HepG2 (cell line): ENCODE data around the gene CLDND2. TPM values are rescaled to one million over a fixed set of nuclear protein-coding genes. Genes with fewer than 3 reads are reported as not detected.

Experiments used
- ATAC-seq: fragments of 200-7000 bp; cut with Tn5 transposase; 3 replicates; pipeline ENCODE4 v1.9.1; 2020; ENCODE audit warnings: mild to moderate bottlenecking, moderate library complexity
- BruUV-seq: library from RNA; stranded (reverse); fragments of 400-500 nt; replicated peaks from 2 replicates; lab custom pipeline; 2021; lab: Mats Ljungman, UMichigan
- CTCF ChIA-PET: fragments of 300-600 bp; formaldehyde crosslinking; extraction: SDS; loops from one replicate; lab custom pipeline; 2021; ENCODE audit warnings: low total read pairs, inconsistent platforms, low intra/inter-chr PET ratio; lab: Yijun Ruan, JAX
- POLR2A ChIA-PET: fragments of 350-600 bp; sonication (Branson Sonifier 250); formaldehyde crosslinking; loops from one replicate; lab custom pipeline; 2020; ENCODE audit warnings: antibody characterized with exemption, inconsistent platforms; lab: Yijun Ruan, JAX
- DNase-seq: peaks from one replicate; pipeline ENCODE4 v3.0.0-alpha.2; 2015; ENCODE audit warnings: low spot score
- FAIRE-seq: peaks from 3 replicates; lab custom pipeline; 2011; peaks lifted over from hg19 to GRCh38; lab: Jason Lieb, UNC
- H2AFZ ChIP-seq: one replicate; pipeline ENCODE4 v1.6.1; 2011; ENCODE audit warnings: low read length, inconsistent platforms
- H3K27ac ChIP-seq: fragments of 300-600 bp; 3 replicates; pipeline ENCODE4 v1.8.0; 2011; ENCODE audit warnings: mixed run types, mild to moderate bottlenecking, mixed read lengths, low read length, inconsistent platforms; ENCODE audit not compliant: insufficient read depth; ENCODE audit errors: extremely low read length
- H3K27me3 ChIP-seq, 2 experiments: fragments of 200-600 bp in 1 of 2; 2 replicates in 1 of 2; 3 replicates in 1 of 2; pipeline versions ENCODE4 v1.6.0 to v1.8.0; 2011; ENCODE audit warnings: low read length in 2 of 2, mild to moderate bottlenecking in 2 of 2, moderate library complexity in 2 of 2, inconsistent platforms in 1 of 2; ENCODE audit not compliant: insufficient read depth in 2 of 2, control insufficient read depth in 1 of 2
- H3K36me3 ChIP-seq, 2 experiments: fragments of 200-600 bp in 1 of 2; replicated peaks in 1 of 2; 2 replicates in 1 of 2; 3 replicates in 1 of 2; pipeline versions ENCODE4 v1.5.1 to v1.8.0; 2011; ENCODE audit warnings: low read length in 2 of 2, inconsistent platforms in 1 of 2; ENCODE audit not compliant: insufficient read depth in 2 of 2, control insufficient read depth in 1 of 2
- H3K4me1 ChIP-seq: 2 replicates; pipeline ENCODE4 v1.5.1; 2012; ENCODE audit warnings: low read length, inconsistent platforms; ENCODE audit not compliant: insufficient read depth
- H3K4me2 ChIP-seq: 2 replicates; pipeline ENCODE4 v1.6.0; 2011; ENCODE audit warnings: low read depth, low read length, inconsistent platforms
- H3K4me3 ChIP-seq, 3 experiments: fragments of 200-600 bp in 1 of 3; sonication (generic), shearing (Covaris generic) in 1 of 3; replicated peaks in 1 of 3; 2 replicates each; pipeline ENCODE4 v1.5.1; 2011 to 2016; ENCODE audit warnings: low read length in 3 of 3, inconsistent platforms in 2 of 3, low read depth in 2 of 3, mild to moderate bottlenecking in 2 of 3, control low read depth in 1 of 3, mixed read lengths in 1 of 3; ENCODE audit not compliant: insufficient read depth in 1 of 3
- H3K79me2 ChIP-seq: one replicate; pipeline ENCODE4 v1.6.1; 2011; ENCODE audit warnings: low read length, inconsistent platforms; ENCODE audit not compliant: insufficient read depth
- H3K9ac ChIP-seq: 2 replicates; pipeline ENCODE4 v1.6.0; 2011; ENCODE audit warnings: mild to moderate bottlenecking, low read depth, low read length, inconsistent platforms; ENCODE audit not compliant: insufficient read depth
- H3K9me3 ChIP-seq: 2 replicates; pipeline ENCODE4 v1.5.1; 2012; ENCODE audit warnings: mild to moderate bottlenecking, low read length
- H4K20me1 ChIP-seq: 2 replicates; pipeline ENCODE4 v1.6.0; 2011; ENCODE audit warnings: inconsistent platforms, mild to moderate bottlenecking, low read length, moderate library complexity; ENCODE audit not compliant: insufficient read depth
- ARID2 ChIP-seq: sonication (generic); formaldehyde crosslinking; IDR thresholded peaks from 2 replicates; pipeline ENCODE4 v1.8.1; 2022; ENCODE audit warnings: mild to moderate bottlenecking, missing genetic modification reagents, borderline replicate concordance
- BCL3 ChIP-seq: sonication (generic); formaldehyde crosslinking; IDR thresholded peaks from 2 replicates; pipeline ENCODE4 v1.5.1; 2020; ENCODE audit warnings: mild to moderate bottlenecking, missing genetic modification reagents, moderate library complexity
- CBX2 ChIP-seq, 2 experiments: fragments of 200-600 bp in 1 of 2; sonication (generic); formaldehyde crosslinking in 1 of 2; IDR thresholded peaks; 2 replicates each; pipeline versions ENCODE4 v1.7.0 to v1.8.1; 2018 to 2022; ENCODE audit warnings: low read depth in 2 of 2, low read length in 1 of 2, mild to moderate bottlenecking in 1 of 2, missing genetic modification reagents in 1 of 2
- CSRNP1 ChIP-seq: sonication (generic); formaldehyde crosslinking; IDR thresholded peaks from 2 replicates; pipeline ENCODE4 v1.8.1; 2023; ENCODE audit warnings: mild to moderate bottlenecking, missing genetic modification reagents
- FOSL2 ChIP-seq: sonication (generic); formaldehyde crosslinking; IDR thresholded peaks from 2 replicates; pipeline ENCODE4 v1.4.0; 2020; ENCODE audit warnings: missing genetic modification reagents
- MED1 ChIP-seq: sonication (generic); formaldehyde crosslinking; IDR thresholded peaks from 2 replicates; pipeline ENCODE4 v1.4.0; 2020; ENCODE audit warnings: missing genetic modification reagents
- PCBP1 ChIP-seq: fragments of 200-400 bp; formaldehyde crosslinking; IDR thresholded peaks from 2 replicates; pipeline ENCODE4 v1.6.1; 2017; ENCODE audit warnings: mild to moderate bottlenecking, low read depth, low read length, borderline replicate concordance
- RARA ChIP-seq: IDR thresholded peaks from 2 replicates; pipeline ENCODE4 v1.6.1; 2016; ENCODE audit warnings: missing genetic modification reagents, missing compliant biosample characterization
- RXRB ChIP-seq: IDR thresholded peaks from 2 replicates; pipeline ENCODE4 v1.6.1; 2016; ENCODE audit warnings: borderline replicate concordance, missing genetic modification reagents, missing compliant biosample characterization
- SALL1 ChIP-seq: sonication (generic); formaldehyde crosslinking; IDR thresholded peaks from 2 replicates; pipeline ENCODE4 v1.8.0; 2022; ENCODE audit warnings: mild to moderate bottlenecking, missing genetic modification reagents
- SOX6 ChIP-seq, 2 experiments: fragments of 450-650 bp in 1 of 2; sonication (generic) in 1 of 2; formaldehyde crosslinking in 1 of 2; IDR thresholded peaks; 2 replicates each; pipeline versions ENCODE4 v1.4.0 to v1.6.1; 2017 to 2020; ENCODE audit warnings: antibody characterized with exemption in 1 of 2, mild to moderate bottlenecking in 1 of 2, missing genetic modification reagents in 1 of 2
- TEAD3 ChIP-seq: optimal IDR thresholded peaks from 2 replicates; pipeline ENCODE3; 2016; ENCODE audit warnings: borderline replicate concordance
- UBTF ChIP-seq: sonication (generic); formaldehyde crosslinking; IDR thresholded peaks from 2 replicates; pipeline ENCODE4 v1.4.0; 2020; ENCODE audit warnings: mild to moderate bottlenecking, missing genetic modification reagents
- ZBTB43 ChIP-seq: sonication (generic); formaldehyde crosslinking; conservative IDR thresholded peaks from 2 replicates; pipeline ENCODE4 v1.4.0; 2020; ENCODE audit warnings: missing genetic modification reagents
- ZEB1 ChIP-seq: IDR thresholded peaks from 2 replicates; pipeline ENCODE4 v1.6.1; 2012; ENCODE audit warnings: mild to moderate bottlenecking, low read depth, inconsistent platforms; ENCODE audit not compliant: insufficient replicate concordance
- ZFP1 ChIP-seq: IDR thresholded peaks from 2 replicates; pipeline ENCODE4 v1.6.1; 2016
- ZMYM3 ChIP-seq: sonication (generic); formaldehyde crosslinking; IDR thresholded peaks from 2 replicates; pipeline ENCODE4 v1.5.1; 2020; ENCODE audit warnings: mild to moderate bottlenecking, missing genetic modification reagents
- WGBS: methylation state at CpG from one replicate; pipeline ENCODE4 v1.1.6; 2017; ENCODE audit warnings: low lambda C conversion rate; 5-methylcytosine and 5-hydroxymethylcytosine counted together
- in situ Hi-C: cut with HindIII; loops from 2 replicates; pipeline ENCODE4 v1.10.0; 2017; ENCODE audit warnings: low pct_unique_long_range_greater_than_20kb; ENCODE audit not compliant: extremely low pct_ligation_motif_present
- intact Hi-C: fragments of 100-400 bp; cut with micrococcal nuclease; formaldehyde crosslinking; loops from one replicate; pipeline ENCODE4 v1.10.0; 2022; ENCODE audit not compliant: unreplicated experiment
- polyA plus RNA-seq, 8 experiments: library from polyadenylated mRNA; depleted of rRNA in 3 of 8; stranded (reverse) in 7 of 8; unstranded in 1 of 8; fragments of >200 nt; fragmentation: Illumina TruSeq in 4 of 8; extraction: Trizol in 4 of 8; gene quantifications; 2 replicates each; pipeline versions ENCODE4 v1.2.1 to v1.2.3, GENCODE V29; 2011 to 2016; ENCODE audit warnings: low read depth in 4 of 8, missing spikeins in 1 of 8, mixed read lengths in 1 of 8; ENCODE audit not compliant: insufficient read depth in 1 of 8
- total RNA-seq, 5 experiments: library from RNA; depleted of rRNA; stranded (reverse); fragments of >200 nt; fragmentation: Illumina TruSeq; extraction: Trizol; gene quantifications; 2 replicates each; pipeline ENCODE4 v1.2.3, GENCODE V29; 2016; ENCODE audit warnings: low read depth in 1 of 5

CLDND2 gene
- total and polyA plus RNA-seq, 2 of the 13 experiments (the other 11 are each of a cell fraction or from before 2014, with no cell fraction given), result 0.84 to 1.8 TPM

GRCh38 chr19:51387924-51388389 is 19.2 kb upstream of the CLDND2 start, which contains the start of gene LIM2:
TSS of gene LIM2 (minus strand) at chr19:51387974. CDS start at chr19:51387443, 531 bp downstream.
- H3K4me2 ChIP-seq, result peak within 1 kb of the TSS; percentile 73
- peaks cover 0 to 2% of the 10 kb centered on the region in 2 experiments; a peak in 1 of 5 replicates for H3K27me3 ChIP-seq
- 7% methylated on average over 13 of the region's 15 CpGs for WGBS
- H3K9me3 ChIP-seq, result no peaks in the 10 kb centered on the region
- POLR2A ChIA-PET, result interaction anchor here (0.8 to 4.1 kb wide), 10 partner anchors 8 to 48 kb away, joined by 3 to 30 read pairs (median 6); partner anchors contain the start of genes ETFB, NKG7 and VSIG10L
- ATAC-seq (peak; percentile 51), DNase-seq (peak; percentile 59), FAIRE-seq (no peak)
- BruUV-seq, result no TSS peak
- peak within 1 kb of the TSS in 2 of 3 experiments; percentile 41 to 62; a peak in 4 of 6 replicates for H3K4me3 ChIP-seq
- no peaks in the 10 kb centered on the region for H3K79me2 ChIP-seq
- no peaks in the 10 kb centered on the region for H3K36me3 ChIP-seq
- CTCF ChIA-PET, result no interaction called here
- H3K4me1 ChIP-seq, result peaks cover 46% of the 10 kb centered on the region
- intact Hi-C loops, result no loop called here
- peak within 1 kb of the TSS; percentile 59; the same call in 1 of the 2 replicates for H3K9ac ChIP-seq
- in situ Hi-C loops, result no loop called here
- no peak within 1 kb of the TSS for H2AFZ ChIP-seq
- H4K20me1 ChIP-seq, result no peaks in the 10 kb centered on the region
- peak within 1 kb of the TSS; percentile 29 for H3K27ac ChIP-seq
- TF ChIP-seq RXRB (CRISPR knock-in tag) (0 out of 2 replicates have a peak, but pooled peaks have one; percentile 14), SALL1 (CRISPR knock-in tag) (0 out of 2 replicates have a peak, but pooled peaks have one; percentile 34), ZBTB43 (CRISPR knock-in tag) (peak; percentile 76), SOX6 (IDR thresholded peaks at IDR 0.05) (no peak), SOX6 (CRISPR knock-in tag; IDR thresholded peaks at IDR 0.05) (peak; percentile 82), CSRNP1 (CRISPR knock-in tag) (no peak), FOSL2 (peak; percentile 43; the same call in 1 of the 2 replicates), CBX2 (IDR thresholded peaks at IDR 0.05; ENCODE audit: low read depth, low read length) (no peak), CBX2 (CRISPR knock-in tag; IDR thresholded peaks at IDR 0.05; ENCODE audit: low read depth) (no peak), ZMYM3 (CRISPR knock-in tag) (0 out of 2 replicates have a peak, but pooled peaks have one; percentile 32), PCBP1 (0 out of 2 replicates have a peak, but pooled peaks have one; percentile 29), RARA (CRISPR knock-in tag) (peak; percentile 71), ARID2 (CRISPR knock-in tag) (0 out of 2 replicates have a peak, but pooled peaks have one; percentile 27), MED1 (CRISPR knock-in tag) (peak; percentile 45; the same call in 1 of the 2 replicates), ZEB1 (peak; percentile 43), BCL3 (CRISPR knock-in tag) (0 out of 2 replicates have a peak, but pooled peaks have one; percentile 24), ZFP1 (no peak), TEAD3 (CRISPR knock-in tag) (peak; percentile 52), UBTF (CRISPR knock-in tag) (peak; percentile 63; the same call in 1 of the 2 replicates)
